H9 (cell line): ENCODE measurements around the gene LRTM2. TPM values are rescaled to one million over a fixed set of nuclear protein-coding genes. Genes with fewer than 3 reads are reported as not detected.

Source experiments
- DNase-seq: peaks from one replicate; pipeline ENCODE4 v3.0.0-alpha.2; 2017
- H2AFZ ChIP-seq: one replicate; pipeline ENCODE4 v1.6.1; 2013; ENCODE audit warnings: mild to moderate bottlenecking, low read length, control low read depth, moderate library complexity
- H2AK5ac ChIP-seq: 2 replicates; pipeline ENCODE4 v1.6.1; 2013; ENCODE audit warnings: low read length, control low read depth, mixed read lengths; ENCODE audit not compliant: insufficient read length
- H2BK120ac ChIP-seq: one replicate; pipeline ENCODE4 v1.6.1; 2013; ENCODE audit warnings: low read depth, mild to moderate bottlenecking, low read length, control low read depth, inconsistent platforms; ENCODE audit not compliant: poor library complexity, severe bottlenecking
- H2BK12ac ChIP-seq: 2 replicates; pipeline ENCODE4 v1.6.1; 2013; ENCODE audit warnings: low read length, control low read depth, mixed read lengths, low read depth; ENCODE audit not compliant: insufficient read length
- H2BK15ac ChIP-seq: 2 replicates; pipeline ENCODE4 v1.6.1; 2013; ENCODE audit warnings: low read depth, low read length, control low read depth
- H2BK20ac ChIP-seq: one replicate; pipeline ENCODE4 v1.6.1; 2013; ENCODE audit warnings: low read depth, mild to moderate bottlenecking, low read length, control low read depth, inconsistent platforms; ENCODE audit not compliant: poor library complexity, severe bottlenecking
- H2BK5ac ChIP-seq: 2 replicates; pipeline ENCODE4 v1.6.1; 2013; ENCODE audit warnings: low read length, control low read depth, mixed read lengths; ENCODE audit not compliant: insufficient read length
- H3K14ac ChIP-seq: 2 replicates; pipeline ENCODE4 v1.6.1; 2013; ENCODE audit warnings: low read length, control low read depth; ENCODE audit not compliant: insufficient read depth
- H3K18ac ChIP-seq: 2 replicates; pipeline ENCODE4 v1.6.1; 2013; ENCODE audit warnings: low read depth, mild to moderate bottlenecking, mixed read lengths, low read length, control low read depth; ENCODE audit not compliant: insufficient read length
- H3K23ac ChIP-seq: 2 replicates; pipeline ENCODE4 v1.6.1; 2013; ENCODE audit warnings: low read length, control low read depth, mixed read lengths, low read depth; ENCODE audit not compliant: insufficient read length
- H3K23me2 ChIP-seq: 2 replicates; pipeline ENCODE4 v1.6.1; 2013; ENCODE audit warnings: low read depth, mild to moderate bottlenecking, mixed read lengths, low read length, control low read depth; ENCODE audit not compliant: insufficient read length, poor library complexity, severe bottlenecking
- H3K27ac ChIP-seq: 2 replicates; pipeline ENCODE4 v1.5.1; 2013; ENCODE audit warnings: low read length, control low read depth, mixed read lengths, low read depth; ENCODE audit not compliant: insufficient read length
- H3K27me3 ChIP-seq: 2 replicates; pipeline ENCODE4 v1.6.1; 2013; ENCODE audit warnings: low read length, control low read depth, inconsistent platforms; ENCODE audit not compliant: insufficient read depth
- H3K4ac ChIP-seq: 2 replicates; pipeline ENCODE4 v1.6.1; 2013; ENCODE audit warnings: low read depth, mild to moderate bottlenecking, control low read depth, inconsistent platforms, low read length, moderate library complexity
- H3K4me1 ChIP-seq: 2 replicates; pipeline ENCODE4 v1.6.1; 2013; ENCODE audit warnings: low read length, control low read depth, inconsistent platforms; ENCODE audit not compliant: insufficient read depth
- H3K4me2 ChIP-seq: 2 replicates; pipeline ENCODE4 v1.6.1; 2013; ENCODE audit warnings: low read length, control low read depth, mixed read lengths; ENCODE audit not compliant: insufficient read length, insufficient read depth
- H3K56ac ChIP-seq: 2 replicates; pipeline ENCODE4 v1.6.1; 2013; ENCODE audit warnings: low read depth, mild to moderate bottlenecking, mixed read lengths, low read length, control low read depth; ENCODE audit not compliant: insufficient read length
- H3K79me1 ChIP-seq: 2 replicates; pipeline ENCODE4 v1.6.1; 2013; ENCODE audit warnings: low read depth, mild to moderate bottlenecking, moderate library complexity, low read length, control low read depth, inconsistent platforms; ENCODE audit not compliant: insufficient read depth, poor library complexity, severe bottlenecking
- H3K79me2 ChIP-seq: 2 replicates; pipeline ENCODE4 v1.6.1; 2013; ENCODE audit warnings: low read length, control low read depth, inconsistent platforms; ENCODE audit not compliant: insufficient read depth
- H3K9ac ChIP-seq: 2 replicates; pipeline ENCODE4 v1.6.1; 2013; ENCODE audit warnings: low read length, control low read depth, mixed read lengths; ENCODE audit not compliant: insufficient read length; ENCODE audit errors: extremely low read depth
- H3K9me3 ChIP-seq: one replicate; pipeline ENCODE4 v1.6.1; 2013; ENCODE audit warnings: low read depth, low read length, inconsistent platforms; ENCODE audit not compliant: control insufficient read depth
- H3T11ph ChIP-seq: one replicate; pipeline ENCODE4 v1.6.1; 2013; ENCODE audit warnings: mild to moderate bottlenecking, low read length, control low read depth, inconsistent platforms
- H4K20me1 ChIP-seq: one replicate; pipeline ENCODE4 v1.6.1; 2013; ENCODE audit not compliant: control insufficient read depth, insufficient read length, insufficient read depth
- H4K5ac ChIP-seq: 2 replicates; pipeline ENCODE4 v1.6.1; 2013; ENCODE audit warnings: low read depth, mild to moderate bottlenecking, mixed read lengths, low read length, control low read depth; ENCODE audit not compliant: insufficient read length
- H4K8ac ChIP-seq: replicated peaks from 2 replicates; pipeline ENCODE4 v1.6.1; 2013; ENCODE audit warnings: low read length, control low read depth, mixed read lengths, low read depth; ENCODE audit not compliant: insufficient read length
- H4K91ac ChIP-seq: 2 replicates; pipeline ENCODE4 v1.6.1; 2013; ENCODE audit warnings: low read depth, mild to moderate bottlenecking, moderate library complexity, mixed read lengths, low read length, control low read depth; ENCODE audit not compliant: insufficient read length
- H3K27ac Mint-ChIP-seq, 3 experiments: 2 replicates in 2 of 3; 3 replicates in 1 of 3; pipeline ENCODE4 v1.8.0; 2020 to 2021; ENCODE audit warnings: mixed read lengths in 3 of 3, mild to moderate bottlenecking in 1 of 3, moderate library complexity in 1 of 3
- H3K27me3 Mint-ChIP-seq: 2 replicates; pipeline ENCODE4 v1.8.0; 2021; ENCODE audit warnings: low read depth, mild to moderate bottlenecking, moderate library complexity, mixed read lengths
- H3K36me3 Mint-ChIP-seq, 3 experiments: 2 replicates in 2 of 3; 3 replicates in 1 of 3; pipeline ENCODE4 v1.8.0; 2020 to 2021; ENCODE audit warnings: low read depth in 3 of 3, mixed read lengths in 3 of 3; ENCODE audit not compliant: insufficient read depth in 1 of 3
- H3K4me1 Mint-ChIP-seq, 2 experiments: 2 replicates each; pipeline ENCODE4 v1.8.0; 2020; ENCODE audit warnings: mixed read lengths in 2 of 2
- H3K4me3 Mint-ChIP-seq, 2 experiments: 2 replicates in 1 of 2; 3 replicates in 1 of 2; pipeline ENCODE4 v1.8.0; 2020 to 2021; ENCODE audit warnings: mild to moderate bottlenecking in 2 of 2, mixed read lengths in 2 of 2, moderate library complexity in 1 of 2
- H3K9me3 Mint-ChIP-seq, 2 experiments: 2 replicates in 1 of 2; 3 replicates in 1 of 2; pipeline ENCODE4 v1.8.0; 2020; ENCODE audit warnings: mild to moderate bottlenecking in 2 of 2, mixed read lengths in 2 of 2, moderate library complexity in 1 of 2
- CTCF ChIP-seq: fragments of 200-600 bp; sonication (generic); conservative IDR thresholded peaks from 3 replicates; pipeline ENCODE4 v1.8.0; 2021; ENCODE audit warnings: antibody characterized with exemption, mild to moderate bottlenecking
- WGBS: extraction: QIAGEN DNeasy Blood & Tissue Kit; methylation state at CpG from one replicate; pipeline ENCODE4 v1.1.7; 2013; ENCODE audit warnings: missing lambda C conversion rate, low lambda C conversion rate, mixed read lengths; ENCODE audit not compliant: insufficient read length; ENCODE audit errors: extremely low coverage; 5-methylcytosine and 5-hydroxymethylcytosine counted together
- total RNA-seq: library from RNA; stranded (reverse); gene quantifications from 2 replicates; pipeline ENCODE4 v1.2.1, GENCODE V29; 2021

The LRTM2 gene
- total RNA-seq, 1 experiment from 2014 or later = not detected

- no peak for DNase-seq
- no peak overlapping the region for H2AK5ac ChIP-seq
- H2BK15ac ChIP-seq = no peak overlapping the region
- no peak overlapping the region for H4K91ac ChIP-seq
- no peaks in the 10 kb centered on the region for H3K79me2 ChIP-seq
- H3K56ac ChIP-seq = no peak overlapping the region
- H2BK120ac ChIP-seq = no peak overlapping the region
- H3K79me1 ChIP-seq = no peaks in the 10 kb centered on the region
- no peak overlapping the region for H2BK12ac ChIP-seq
- no peak overlapping the region for H3K4me2 ChIP-seq
- no peak overlapping the region for H4K8ac ChIP-seq
- no peak overlapping the region for H3K27ac ChIP-seq
- no peak overlapping the region for H3K4ac ChIP-seq
- H3K4me3 Mint-ChIP-seq = no peak overlapping the region
- no peaks in the 10 kb centered on the region for H3K9me3 Mint-ChIP-seq
- H2BK5ac ChIP-seq = no peak overlapping the region
- H3K4me1 Mint-ChIP-seq = no peaks in the 10 kb centered on the region
- peak overlapping the region; percentile 21 for H3K14ac ChIP-seq
- H2BK20ac ChIP-seq = no peak overlapping the region
- no peak overlapping the region for H3K18ac ChIP-seq
- H2AFZ ChIP-seq = no peak overlapping the region
- H3K27me3 Mint-ChIP-seq = peaks cover 4% of the 10 kb centered on the region
- no CpG with 5 or more reads among the region's 10 CpGs for WGBS
- H3T11ph ChIP-seq = no peak overlapping the region
- H3K27me3 ChIP-seq = no peaks in the 10 kb centered on the region
- no peak for TF ChIP-seq CTCF
- H3K9ac ChIP-seq = no peak overlapping the region
- H3K23me2 ChIP-seq = no peaks in the 10 kb centered on the region
- no peaks in the 10 kb centered on the region; a peak in 1 of 7 replicates for H3K36me3 Mint-ChIP-seq
- H4K5ac ChIP-seq = no peak overlapping the region
- H3K4me1 ChIP-seq = no peaks in the 10 kb centered on the region
- H4K20me1 ChIP-seq = no peaks in the 10 kb centered on the region
- H3K23ac ChIP-seq = no peak overlapping the region
- no peaks in the 10 kb centered on the region for H3K9me3 ChIP-seq
- no peak overlapping the region for H3K27ac Mint-ChIP-seq
Observed at GRCh38 chr12:1878214-1878613, 57.8 kb downstream of the LRTM2 start.
